H9 (cell line): ENCODE measurements around the gene GRIN3B. TPM values are rescaled to one million over a fixed set of nuclear protein-coding genes. Genes with fewer than 3 reads are reported as not detected.

Experiments
- DNase-seq: peaks from one replicate; pipeline ENCODE4 v3.0.0-alpha.2; 2017
- H2AFZ ChIP-seq: one replicate; pipeline ENCODE4 v1.6.1; 2013; ENCODE audit warnings: mild to moderate bottlenecking, low read length, control low read depth, moderate library complexity
- H2AK5ac ChIP-seq: 2 replicates; pipeline ENCODE4 v1.6.1; 2013; ENCODE audit warnings: low read length, control low read depth, mixed read lengths; ENCODE audit not compliant: insufficient read length
- H2BK120ac ChIP-seq: one replicate; pipeline ENCODE4 v1.6.1; 2013; ENCODE audit warnings: low read depth, mild to moderate bottlenecking, low read length, control low read depth, inconsistent platforms; ENCODE audit not compliant: poor library complexity, severe bottlenecking
- H2BK12ac ChIP-seq: 2 replicates; pipeline ENCODE4 v1.6.1; 2013; ENCODE audit warnings: low read length, control low read depth, mixed read lengths, low read depth; ENCODE audit not compliant: insufficient read length
- H2BK15ac ChIP-seq: 2 replicates; pipeline ENCODE4 v1.6.1; 2013; ENCODE audit warnings: low read depth, low read length, control low read depth
- H2BK20ac ChIP-seq: one replicate; pipeline ENCODE4 v1.6.1; 2013; ENCODE audit warnings: low read depth, mild to moderate bottlenecking, low read length, control low read depth, inconsistent platforms; ENCODE audit not compliant: poor library complexity, severe bottlenecking
- H2BK5ac ChIP-seq: 2 replicates; pipeline ENCODE4 v1.6.1; 2013; ENCODE audit warnings: low read length, control low read depth, mixed read lengths; ENCODE audit not compliant: insufficient read length
- H3K14ac ChIP-seq: 2 replicates; pipeline ENCODE4 v1.6.1; 2013; ENCODE audit warnings: low read length, control low read depth; ENCODE audit not compliant: insufficient read depth
- H3K18ac ChIP-seq: 2 replicates; pipeline ENCODE4 v1.6.1; 2013; ENCODE audit warnings: low read depth, mild to moderate bottlenecking, mixed read lengths, low read length, control low read depth; ENCODE audit not compliant: insufficient read length
- H3K23ac ChIP-seq: 2 replicates; pipeline ENCODE4 v1.6.1; 2013; ENCODE audit warnings: low read length, control low read depth, mixed read lengths, low read depth; ENCODE audit not compliant: insufficient read length
- H3K23me2 ChIP-seq: 2 replicates; pipeline ENCODE4 v1.6.1; 2013; ENCODE audit warnings: low read depth, mild to moderate bottlenecking, mixed read lengths, low read length, control low read depth; ENCODE audit not compliant: insufficient read length, poor library complexity, severe bottlenecking
- H3K27ac ChIP-seq: 2 replicates; pipeline ENCODE4 v1.5.1; 2013; ENCODE audit warnings: low read length, control low read depth, mixed read lengths, low read depth; ENCODE audit not compliant: insufficient read length
- H3K27me3 ChIP-seq: 2 replicates; pipeline ENCODE4 v1.6.1; 2013; ENCODE audit warnings: low read length, control low read depth, inconsistent platforms; ENCODE audit not compliant: insufficient read depth
- H3K4ac ChIP-seq: 2 replicates; pipeline ENCODE4 v1.6.1; 2013; ENCODE audit warnings: low read depth, mild to moderate bottlenecking, control low read depth, inconsistent platforms, low read length, moderate library complexity
- H3K4me1 ChIP-seq: 2 replicates; pipeline ENCODE4 v1.6.1; 2013; ENCODE audit warnings: low read length, control low read depth, inconsistent platforms; ENCODE audit not compliant: insufficient read depth
- H3K4me2 ChIP-seq: 2 replicates; pipeline ENCODE4 v1.6.1; 2013; ENCODE audit warnings: low read length, control low read depth, mixed read lengths; ENCODE audit not compliant: insufficient read length, insufficient read depth
- H3K56ac ChIP-seq: 2 replicates; pipeline ENCODE4 v1.6.1; 2013; ENCODE audit warnings: low read depth, mild to moderate bottlenecking, mixed read lengths, low read length, control low read depth; ENCODE audit not compliant: insufficient read length
- H3K79me1 ChIP-seq: 2 replicates; pipeline ENCODE4 v1.6.1; 2013; ENCODE audit warnings: low read depth, mild to moderate bottlenecking, moderate library complexity, low read length, control low read depth, inconsistent platforms; ENCODE audit not compliant: insufficient read depth, poor library complexity, severe bottlenecking
- H3K79me2 ChIP-seq: 2 replicates; pipeline ENCODE4 v1.6.1; 2013; ENCODE audit warnings: low read length, control low read depth, inconsistent platforms; ENCODE audit not compliant: insufficient read depth
- H3K9ac ChIP-seq: 2 replicates; pipeline ENCODE4 v1.6.1; 2013; ENCODE audit warnings: low read length, control low read depth, mixed read lengths; ENCODE audit not compliant: insufficient read length; ENCODE audit errors: extremely low read depth
- H3K9me3 ChIP-seq: one replicate; pipeline ENCODE4 v1.6.1; 2013; ENCODE audit warnings: low read depth, low read length, inconsistent platforms; ENCODE audit not compliant: control insufficient read depth
- H3T11ph ChIP-seq: one replicate; pipeline ENCODE4 v1.6.1; 2013; ENCODE audit warnings: mild to moderate bottlenecking, low read length, control low read depth, inconsistent platforms
- H4K20me1 ChIP-seq: one replicate; pipeline ENCODE4 v1.6.1; 2013; ENCODE audit not compliant: control insufficient read depth, insufficient read length, insufficient read depth
- H4K5ac ChIP-seq: 2 replicates; pipeline ENCODE4 v1.6.1; 2013; ENCODE audit warnings: low read depth, mild to moderate bottlenecking, mixed read lengths, low read length, control low read depth; ENCODE audit not compliant: insufficient read length
- H4K8ac ChIP-seq: replicated peaks from 2 replicates; pipeline ENCODE4 v1.6.1; 2013; ENCODE audit warnings: low read length, control low read depth, mixed read lengths, low read depth; ENCODE audit not compliant: insufficient read length
- H4K91ac ChIP-seq: 2 replicates; pipeline ENCODE4 v1.6.1; 2013; ENCODE audit warnings: low read depth, mild to moderate bottlenecking, moderate library complexity, mixed read lengths, low read length, control low read depth; ENCODE audit not compliant: insufficient read length
- H3K27ac Mint-ChIP-seq, 3 experiments: 2 replicates in 2 of 3; 3 replicates in 1 of 3; pipeline ENCODE4 v1.8.0; 2020 to 2021; ENCODE audit warnings: mixed read lengths in 3 of 3, mild to moderate bottlenecking in 1 of 3, moderate library complexity in 1 of 3
- H3K27me3 Mint-ChIP-seq: 2 replicates; pipeline ENCODE4 v1.8.0; 2021; ENCODE audit warnings: low read depth, mild to moderate bottlenecking, moderate library complexity, mixed read lengths
- H3K36me3 Mint-ChIP-seq, 3 experiments: 2 replicates in 2 of 3; 3 replicates in 1 of 3; pipeline ENCODE4 v1.8.0; 2020 to 2021; ENCODE audit warnings: low read depth in 3 of 3, mixed read lengths in 3 of 3; ENCODE audit not compliant: insufficient read depth in 1 of 3
- H3K4me1 Mint-ChIP-seq, 2 experiments: 2 replicates each; pipeline ENCODE4 v1.8.0; 2020; ENCODE audit warnings: mixed read lengths in 2 of 2
- H3K4me3 Mint-ChIP-seq, 2 experiments: 2 replicates in 1 of 2; 3 replicates in 1 of 2; pipeline ENCODE4 v1.8.0; 2020 to 2021; ENCODE audit warnings: mild to moderate bottlenecking in 2 of 2, mixed read lengths in 2 of 2, moderate library complexity in 1 of 2
- H3K9me3 Mint-ChIP-seq, 2 experiments: 2 replicates in 1 of 2; 3 replicates in 1 of 2; pipeline ENCODE4 v1.8.0; 2020; ENCODE audit warnings: mild to moderate bottlenecking in 2 of 2, mixed read lengths in 2 of 2, moderate library complexity in 1 of 2
- CTCF ChIP-seq: fragments of 200-600 bp; sonication (generic); conservative IDR thresholded peaks from 3 replicates; pipeline ENCODE4 v1.8.0; 2021; ENCODE audit warnings: antibody characterized with exemption, mild to moderate bottlenecking
- WGBS: extraction: QIAGEN DNeasy Blood & Tissue Kit; methylation state at CpG from one replicate; pipeline ENCODE4 v1.1.7; 2013; ENCODE audit warnings: missing lambda C conversion rate, low lambda C conversion rate, mixed read lengths; ENCODE audit not compliant: insufficient read length; ENCODE audit errors: extremely low coverage; 5-methylcytosine and 5-hydroxymethylcytosine counted together
- total RNA-seq: library from RNA; stranded (reverse); gene quantifications from 2 replicates; pipeline ENCODE4 v1.2.1, GENCODE V29; 2021

GRIN3B gene
- total RNA-seq, 1 experiment from 2014 or later, result 1.0 TPM

- Histone ChIP-seq H3K23me2 (peaks cover 4% of the 10 kb centered on the region), H4K20me1 (peaks cover 3% of the 10 kb centered on the region), H3T11ph (no peak overlapping the region), H2BK5ac (no peak overlapping the region), H4K8ac (no peak overlapping the region), H2BK120ac (no peak overlapping the region), H2BK15ac (no peak overlapping the region), H3K14ac (no peak overlapping the region), H3K4me2 (no peak overlapping the region), H3K23ac (no peak overlapping the region), H2BK12ac (no peak overlapping the region), H4K91ac (no peak overlapping the region), H4K5ac (no peak overlapping the region), H3K4me1 (no peaks in the 10 kb centered on the region), H2AFZ (no peak overlapping the region), H2BK20ac (no peak overlapping the region), H3K18ac (no peak overlapping the region), H3K56ac (no peak overlapping the region), H3K9me3 (no peaks in the 10 kb centered on the region), H3K27me3 (no peaks in the 10 kb centered on the region), H3K27ac (no peak overlapping the region), H3K79me2 (no peaks in the 10 kb centered on the region; the same call in 1 of the 2 replicates), H3K9ac (no peak overlapping the region), H3K79me1 (no peaks in the 10 kb centered on the region), H3K4ac (no peak overlapping the region), H2AK5ac (no peak overlapping the region)
- Mint-ChIP-seq H3K4me3 (no peak overlapping the region), H3K9me3 (no peaks in the 10 kb centered on the region), H3K27me3 (peaks cover under 1% of the 10 kb centered on the region; the same call in 1 of the 2 replicates), H3K36me3 (peaks cover 10 to 43% (median 41%) of the 10 kb centered on the region in 3 experiments; a peak in 6 of 7 replicates), H3K27ac (no peak overlapping the region), H3K4me1 (peaks cover 5 to 20% of the 10 kb centered on the region in 2 experiments)
- peak; percentile 62 for TF ChIP-seq CTCF
- no CpG with 5 or more reads among the region's 25 CpGs for WGBS
- DNase-seq, result no peak
These were observed 10.7 kb upstream of the GRIN3B start for GRCh38 chr19:989381-990081.
